NCI-H1436 treated with DMSO at 0.1 percent for 48 hours (cell line): ENCODE results near the gene PGLYRP2.

Experiments
- DNase-seq: peaks from one replicate; lab custom pipeline; 2025; lab: John Stamatoyannopoulos, UW

The PGLYRP2 gene

DNA sequence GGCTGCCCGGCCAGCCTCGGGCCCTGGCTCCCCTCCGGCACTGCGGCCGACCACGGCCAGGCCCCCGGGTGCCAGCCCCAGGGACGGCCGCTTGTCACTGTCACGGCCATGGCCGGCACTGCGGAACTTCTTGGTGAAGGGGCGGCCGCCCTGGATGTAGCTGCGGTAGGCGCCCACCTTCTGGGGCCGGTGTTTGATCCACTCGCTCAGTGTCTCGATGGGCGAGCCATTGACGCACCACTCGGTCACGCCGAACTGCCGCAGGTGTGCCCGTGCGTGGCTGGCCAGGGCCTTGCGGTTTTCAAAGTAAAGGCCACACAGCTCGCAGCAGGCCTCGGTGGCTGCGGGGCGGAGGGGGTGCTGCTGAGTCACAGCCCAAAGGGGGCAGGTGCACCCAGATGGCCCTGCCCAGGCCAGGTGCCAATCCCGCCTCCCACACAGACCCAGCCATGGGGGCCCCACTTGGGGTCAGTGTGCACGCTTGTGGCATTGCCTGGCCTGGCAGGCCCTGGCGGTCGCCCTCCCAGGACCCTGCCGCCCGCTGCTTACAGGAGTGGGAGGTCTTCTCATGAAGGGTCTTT is 54.5 kb downstream of the PGLYRP2 start:
- no peak for DNase-seq

DNA sequence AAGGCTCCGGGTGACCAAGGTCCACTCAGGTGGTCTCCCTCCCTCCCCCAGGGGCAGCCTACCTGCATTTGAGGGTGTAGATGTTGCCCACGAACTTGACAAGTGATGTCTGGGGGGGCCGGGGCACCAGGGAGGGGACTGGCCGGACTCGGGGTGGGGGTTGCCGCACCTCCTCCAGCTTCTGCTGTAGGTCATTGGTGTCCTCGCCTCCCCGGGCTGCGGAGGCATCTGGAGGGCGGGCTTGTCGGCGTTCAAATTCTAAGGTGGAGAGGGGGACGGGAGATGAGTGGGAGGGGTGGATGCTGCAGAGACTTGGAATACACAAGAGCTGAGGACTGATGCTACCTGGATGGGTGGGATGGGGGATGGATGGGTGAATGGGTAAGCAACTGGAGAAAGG is 55.2 kb downstream of the PGLYRP2 start:
- no peak for DNase-seq

DNA sequence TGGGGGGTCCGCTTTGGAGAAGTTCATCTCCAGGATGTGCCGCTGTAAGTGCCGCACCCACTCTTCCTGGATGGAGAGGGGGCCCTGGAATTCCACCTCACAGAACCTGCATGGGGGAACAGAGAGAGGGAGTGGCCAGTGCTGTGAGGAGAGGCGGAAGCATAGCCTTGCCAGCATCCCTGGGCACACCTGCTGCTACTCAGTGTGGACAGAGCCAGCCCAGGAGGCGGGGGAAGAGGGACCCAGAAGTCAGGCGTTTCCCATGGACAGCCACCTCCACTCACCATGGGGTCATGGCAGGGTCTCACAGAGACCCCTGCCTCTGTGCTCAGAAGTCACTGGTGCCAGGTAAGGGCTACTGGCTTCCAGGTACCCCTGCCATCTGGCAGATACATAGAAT is 56.2 kb downstream of the PGLYRP2 start:
- no peak for DNase-seq

DNA sequence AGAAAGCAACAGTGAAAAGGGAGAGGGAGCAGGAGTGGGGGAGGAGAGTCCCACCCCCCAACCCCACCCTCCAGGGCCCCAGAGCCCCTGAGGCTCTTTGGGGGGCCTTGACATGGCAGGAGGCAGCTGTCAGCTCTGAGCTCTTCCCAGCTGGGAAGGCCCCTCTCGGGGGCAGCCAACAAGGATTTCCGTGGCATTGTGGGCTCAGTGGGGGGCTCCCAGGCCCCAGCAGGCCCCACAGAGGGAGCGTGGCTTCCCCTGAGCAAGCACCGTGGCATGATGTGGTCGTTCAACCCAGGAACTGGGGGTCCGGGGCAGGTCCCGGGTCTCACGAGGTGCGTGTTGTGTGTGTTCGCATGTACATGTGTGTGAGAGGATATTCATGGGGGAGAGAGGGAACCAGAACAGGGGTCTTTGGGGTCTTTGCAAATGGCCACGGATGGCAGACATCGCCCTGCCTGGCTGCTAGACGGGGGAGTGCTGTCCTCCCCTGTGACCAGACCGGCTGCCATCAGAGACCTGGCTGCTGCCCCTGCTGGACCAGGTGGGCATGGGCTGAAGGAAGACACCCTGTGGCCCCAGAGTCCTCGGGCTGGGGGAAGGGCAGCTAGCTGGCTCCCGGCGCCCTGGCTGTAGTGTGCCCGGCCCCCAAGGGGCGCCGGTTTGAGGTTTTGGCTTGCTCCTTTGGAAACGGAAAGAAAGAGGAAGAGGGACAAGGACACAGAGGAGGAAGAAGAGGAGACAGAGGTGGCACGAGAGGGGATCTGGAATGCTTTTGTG is 56.8 kb downstream of the PGLYRP2 start:
- DNase-seq: no peak

DNA sequence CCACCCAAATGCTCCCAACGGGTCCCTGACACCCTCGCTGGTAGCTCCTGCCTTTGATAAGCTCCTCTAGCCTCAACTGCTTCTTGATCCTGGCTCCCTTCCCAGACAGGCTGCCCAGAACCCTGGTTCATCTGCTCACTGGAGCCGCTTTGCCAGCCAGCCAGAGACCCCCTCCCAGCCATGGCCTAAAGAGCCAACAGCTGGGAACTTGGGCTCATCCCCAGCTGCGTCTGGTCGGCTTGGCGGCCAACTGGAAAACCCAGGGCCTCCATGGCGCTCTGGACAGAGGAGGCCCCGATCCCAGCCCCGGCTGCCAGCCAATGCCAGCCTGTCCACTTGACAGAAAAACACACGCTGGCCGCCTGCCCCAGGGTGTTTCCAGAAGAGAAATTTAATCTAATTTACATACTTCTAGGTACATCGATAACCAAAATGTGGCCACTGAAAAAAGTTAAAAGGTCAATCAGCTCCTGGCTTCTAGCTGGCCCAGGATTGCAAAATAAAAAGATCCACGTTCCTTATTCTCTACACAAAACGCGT is 57.5 kb downstream of the PGLYRP2 start:
- DNase-seq: no peak

DNA sequence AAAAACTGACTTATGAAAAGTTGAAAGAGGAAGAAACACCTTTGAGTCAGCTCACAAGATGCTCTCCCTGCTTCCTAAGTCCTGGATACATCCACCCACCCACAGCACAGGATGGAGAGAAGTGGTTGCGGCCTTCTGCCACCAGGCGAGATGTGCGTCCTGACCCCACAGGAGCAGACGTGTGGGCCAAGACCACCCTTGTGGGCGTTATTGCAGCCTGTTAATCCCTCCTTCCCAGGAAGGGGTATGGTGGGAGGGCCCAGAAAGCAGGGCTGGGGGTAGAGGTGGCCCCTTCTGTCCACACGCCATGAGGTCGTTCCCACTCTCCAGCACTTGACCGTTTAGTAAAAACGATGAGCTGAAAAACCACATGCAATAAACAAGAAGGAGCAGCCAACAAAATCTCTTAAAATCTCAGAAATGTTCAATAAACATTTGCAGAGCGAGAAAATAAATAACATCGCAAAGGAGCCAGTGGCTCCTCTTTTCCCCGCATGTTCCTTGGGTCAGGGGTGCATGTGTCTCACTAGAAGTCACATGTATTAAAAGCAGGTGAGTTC is 58.1 kb downstream of the PGLYRP2 start:
- no peak for DNase-seq

DNA sequence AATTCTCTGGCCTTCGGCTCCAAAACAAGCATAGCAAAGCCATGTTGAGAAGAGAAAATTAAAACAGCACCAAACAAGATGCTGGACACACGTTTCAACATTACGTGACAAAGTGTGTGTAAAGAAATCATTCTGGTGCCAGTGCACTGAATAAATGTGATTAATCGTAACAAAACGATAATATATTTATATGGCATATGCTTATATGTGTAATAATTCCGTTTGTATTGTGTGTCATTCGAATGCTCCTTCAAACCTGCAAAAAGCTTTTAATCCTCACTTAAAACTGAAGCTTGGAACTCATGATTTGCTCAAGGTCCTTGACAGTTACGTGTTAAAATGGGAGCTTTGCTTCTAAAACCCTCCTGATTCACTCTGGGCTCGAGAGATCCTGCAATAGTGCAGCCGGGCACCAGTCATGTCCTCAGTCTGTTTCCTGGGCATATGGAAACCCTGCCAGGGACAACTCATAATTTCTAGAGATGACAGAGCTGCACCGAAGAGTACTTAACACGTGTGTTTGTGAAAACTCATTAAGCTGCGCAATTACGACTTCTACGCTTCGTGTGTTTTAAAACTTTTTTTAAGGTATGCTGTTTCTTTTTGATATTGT is 59.8 kb downstream of the PGLYRP2 start:
- DNase-seq: no peak
